Measurements from ENCODE around the gene PDXP. TPM values are rescaled to one million over a fixed set of nuclear protein-coding genes. Genes with fewer than 3 reads are reported as not detected.

The PDXP gene
- total and polyA plus RNA-seq, 9 of the 15 experiments (the other 6 are each of a cell fraction or from before 2014, with no cell fraction given) = 7.9 to 54.2 (median 38.8) TPM

DNA sequence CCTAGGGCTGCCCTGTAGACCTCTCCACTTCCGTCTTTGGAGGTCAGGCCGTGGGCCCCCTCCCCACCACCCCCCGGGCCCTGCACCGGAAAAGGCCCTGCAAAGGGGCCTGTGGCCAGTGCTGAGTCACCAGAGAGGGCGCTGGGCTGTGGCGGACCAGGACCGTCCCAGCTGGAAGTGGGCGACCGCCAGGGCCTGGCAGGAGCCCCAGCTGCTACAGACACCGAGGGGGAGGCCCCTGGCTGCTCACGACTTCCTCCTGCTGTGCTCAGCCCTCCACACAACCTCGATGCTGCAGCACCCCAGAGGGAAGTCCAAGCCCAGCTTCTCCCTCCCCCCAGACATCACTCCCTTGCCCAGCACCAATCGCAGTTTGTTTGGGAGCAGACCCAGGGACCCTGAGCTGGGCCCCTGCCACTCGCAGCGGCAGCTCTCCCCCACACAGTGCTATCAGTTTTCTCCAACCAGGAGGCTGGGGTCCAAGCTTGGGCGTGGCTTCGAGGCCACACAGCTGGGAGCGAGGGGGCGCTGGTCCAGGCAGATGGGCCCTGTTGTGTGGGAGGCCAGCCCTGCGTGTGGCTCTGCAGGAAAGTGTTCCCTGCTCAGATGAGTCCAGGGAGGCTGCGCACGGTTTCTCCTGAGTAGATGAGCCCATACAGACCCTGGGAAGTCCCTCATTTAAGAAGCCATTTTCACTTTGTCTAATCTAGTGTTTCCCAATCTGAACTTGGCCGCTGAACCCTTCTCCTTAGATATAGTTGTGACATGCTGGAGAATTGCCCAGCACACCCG lies 24.7 kb upstream of the PDXP start (continued):
- TF ChIP-seq, protein P1, sequence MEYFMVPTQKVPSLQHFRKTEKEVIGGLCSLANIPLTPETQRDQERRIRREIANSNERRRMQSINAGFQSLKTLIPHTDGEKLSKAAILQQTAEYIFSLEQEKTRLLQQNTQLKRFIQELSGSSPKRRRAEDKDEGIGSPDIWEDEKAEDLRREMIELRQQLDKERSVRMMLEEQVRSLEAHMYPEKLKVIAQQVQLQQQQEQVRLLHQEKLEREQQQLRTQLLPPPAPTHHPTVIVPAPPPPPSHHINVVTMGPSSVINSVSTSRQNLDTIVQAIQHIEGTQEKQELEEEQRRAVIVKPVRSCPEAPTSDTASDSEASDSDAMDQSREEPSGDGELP (CRISPR knock-in tag; IDR thresholded peaks at IDR 0.05; ENCODE audit: borderline replicate concordance) = peak; percentile 95
- TF ChIP-seq ZNF121 (CRISPR knock-in tag; conservative IDR thresholded peaks at IDR 0.05) (no peak), ARID1B (IDR thresholded peaks at IDR 0.05) (peak; percentile 57), RBBP5 (IDR thresholded peaks at IDR 0.05; ENCODE audit: borderline replicate concordance, insufficient read depth, low read length, poor library complexity, severe bottlenecking) (peak; percentile 10), MYC (IDR thresholded peaks at IDR 0.05; ENCODE audit: low read depth, low read length) (0 out of 2 replicates have a peak, but pooled peaks have one; percentile 17), MYC (CRISPR knock-in tag; IDR thresholded peaks at IDR 0.05; ENCODE audit: borderline replicate concordance, low read depth) (no peak), ZNF444 (CRISPR knock-in tag; IDR thresholded peaks at IDR 0.05) (no peak), SMAD4 (CRISPR knock-in tag; conservative IDR thresholded peaks at IDR 0.05) (peak; percentile 32; the same call in 1 of the 2 replicates), SNRNP70 (optimal IDR thresholded peaks at IDR 0.05; ENCODE audit: low read depth, low read length) (no peak), FOSL1 (tag; conservative IDR thresholded peaks at IDR 0.05) (peak; percentile 52; the same call in 1 of the 2 replicates), RNF2 (IDR thresholded peaks at IDR 0.05) (peak; percentile 15; the same call in 1 of the 2 replicates), CBFA2T3 (IDR thresholded peaks at IDR 0.05) (peak; percentile 78), TGIF2 (CRISPR knock-in tag; IDR thresholded peaks at IDR 0.05) (no peak), ZNF197 (CRISPR knock-in tag; IDR thresholded peaks at IDR 0.05; ENCODE audit: low read depth) (no peak), BRD9 (IDR thresholded peaks at IDR 0.05; ENCODE audit: low read depth, partially characterized antibody) (no peak), PCBP2 (IDR thresholded peaks at IDR 0.05; ENCODE audit: low read depth, low read length, poor library complexity, severe bottlenecking) (no peak), CBX1 (IDR thresholded peaks at IDR 0.05; ENCODE audit: low read depth) (peak; percentile 24; the same call in 1 of the 2 replicates), PTTG1 (tag; IDR thresholded peaks at IDR 0.05; ENCODE audit: low read depth) (no peak), KLF16 (IDR thresholded peaks at IDR 0.05) (peak; percentile 47; the same call in 1 of the 2 replicates), ZNF224 (CRISPR knock-in tag; IDR thresholded peaks at IDR 0.05) (no peak)
- TF ChIP-seq, protein P2, sequence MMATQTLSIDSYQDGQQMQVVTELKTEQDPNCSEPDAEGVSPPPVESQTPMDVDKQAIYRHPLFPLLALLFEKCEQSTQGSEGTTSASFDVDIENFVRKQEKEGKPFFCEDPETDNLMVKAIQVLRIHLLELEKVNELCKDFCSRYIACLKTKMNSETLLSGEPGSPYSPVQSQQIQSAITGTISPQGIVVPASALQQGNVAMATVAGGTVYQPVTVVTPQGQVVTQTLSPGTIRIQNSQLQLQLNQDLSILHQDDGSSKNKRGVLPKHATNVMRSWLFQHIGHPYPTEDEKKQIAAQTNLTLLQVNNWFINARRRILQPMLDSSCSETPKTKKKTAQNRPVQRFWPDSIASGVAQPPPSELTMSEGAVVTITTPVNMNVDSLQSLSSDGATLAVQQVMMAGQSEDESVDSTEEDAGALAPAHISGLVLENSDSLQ (IDR thresholded peaks at IDR 0.05) = peak; percentile 41; the same call in 1 of the 2 replicates
- TF ChIP-seq, protein P3, sequence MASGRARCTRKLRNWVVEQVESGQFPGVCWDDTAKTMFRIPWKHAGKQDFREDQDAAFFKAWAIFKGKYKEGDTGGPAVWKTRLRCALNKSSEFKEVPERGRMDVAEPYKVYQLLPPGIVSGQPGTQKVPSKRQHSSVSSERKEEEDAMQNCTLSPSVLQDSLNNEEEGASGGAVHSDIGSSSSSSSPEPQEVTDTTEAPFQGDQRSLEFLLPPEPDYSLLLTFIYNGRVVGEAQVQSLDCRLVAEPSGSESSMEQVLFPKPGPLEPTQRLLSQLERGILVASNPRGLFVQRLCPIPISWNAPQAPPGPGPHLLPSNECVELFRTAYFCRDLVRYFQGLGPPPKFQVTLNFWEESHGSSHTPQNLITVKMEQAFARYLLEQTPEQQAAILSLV (tag; IDR thresholded peaks at IDR 0.05) = no peak
- TF ChIP-seq, protein P4, sequence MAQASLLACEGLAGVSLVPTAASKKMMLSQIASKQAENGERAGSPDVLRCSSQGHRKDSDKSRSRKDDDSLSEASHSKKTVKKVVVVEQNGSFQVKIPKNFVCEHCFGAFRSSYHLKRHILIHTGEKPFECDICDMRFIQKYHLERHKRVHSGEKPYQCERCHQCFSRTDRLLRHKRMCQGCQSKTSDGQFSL (CRISPR knock-in tag; IDR thresholded peaks at IDR 0.05) = 0 out of 2 replicates have a peak, but pooled peaks have one; percentile 20
- TF ChIP-seq, protein P4 (tag; IDR thresholded peaks at IDR 0.05) = no peak
